GM10847 (cell line): Measurements from ENCODE around the gene PIEZO1.
A peak's percentile ranks its signal among the peaks of the same experiment; 100 is the strongest.

ENCODE experiments used
- POLR2A ChIP-seq: IDR thresholded peaks from 2 replicates; pipeline ENCODE4 v1.6.1; 2011; ENCODE audit not compliant: insufficient read length; ENCODE audit errors: extremely low read depth

Gene PIEZO1

DNA sequence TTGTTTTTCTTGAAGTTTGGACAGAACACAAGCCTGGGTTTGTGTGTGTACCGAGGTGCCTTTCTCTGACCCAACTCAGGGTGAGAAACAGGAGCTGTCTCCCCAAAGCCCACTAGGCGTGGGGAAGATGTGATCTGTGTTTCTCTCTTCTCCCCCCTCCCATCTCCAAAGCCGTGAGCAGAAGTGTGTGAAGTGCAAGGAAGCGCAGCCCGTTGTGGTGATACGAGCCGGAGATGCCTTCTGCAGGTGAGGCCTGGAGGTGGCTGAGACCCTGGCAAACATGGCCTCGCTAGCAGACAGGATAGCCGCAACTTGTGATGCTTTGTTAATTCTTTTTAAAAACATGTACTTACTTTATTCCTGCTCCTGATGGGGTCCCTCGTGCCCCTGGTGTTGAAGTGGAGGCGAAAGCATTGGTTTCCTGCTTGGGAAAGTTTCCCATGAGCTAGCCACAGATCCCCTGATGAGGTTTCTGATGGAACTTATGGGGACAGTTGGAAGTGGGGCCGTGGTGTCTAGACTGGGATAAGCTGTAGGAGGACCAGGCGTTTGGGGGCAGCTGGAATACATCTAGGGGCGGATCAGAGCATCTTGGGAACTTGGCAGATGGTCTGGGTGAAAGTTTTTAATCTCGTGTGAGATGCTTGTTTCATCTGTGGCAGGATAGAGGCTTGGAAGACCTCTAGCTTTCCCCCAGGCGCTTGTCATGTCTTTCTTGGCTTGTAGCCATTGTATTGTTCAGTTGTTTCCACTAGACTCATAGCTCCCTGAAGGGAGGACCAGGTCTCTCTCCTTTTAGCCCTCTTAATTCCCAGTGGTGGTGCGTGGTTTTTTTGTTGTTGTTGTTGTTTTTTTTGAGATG lies 77.8 kb downstream of the PIEZO1 start:
- TF ChIP-seq POLR2A = no peak

DNA sequence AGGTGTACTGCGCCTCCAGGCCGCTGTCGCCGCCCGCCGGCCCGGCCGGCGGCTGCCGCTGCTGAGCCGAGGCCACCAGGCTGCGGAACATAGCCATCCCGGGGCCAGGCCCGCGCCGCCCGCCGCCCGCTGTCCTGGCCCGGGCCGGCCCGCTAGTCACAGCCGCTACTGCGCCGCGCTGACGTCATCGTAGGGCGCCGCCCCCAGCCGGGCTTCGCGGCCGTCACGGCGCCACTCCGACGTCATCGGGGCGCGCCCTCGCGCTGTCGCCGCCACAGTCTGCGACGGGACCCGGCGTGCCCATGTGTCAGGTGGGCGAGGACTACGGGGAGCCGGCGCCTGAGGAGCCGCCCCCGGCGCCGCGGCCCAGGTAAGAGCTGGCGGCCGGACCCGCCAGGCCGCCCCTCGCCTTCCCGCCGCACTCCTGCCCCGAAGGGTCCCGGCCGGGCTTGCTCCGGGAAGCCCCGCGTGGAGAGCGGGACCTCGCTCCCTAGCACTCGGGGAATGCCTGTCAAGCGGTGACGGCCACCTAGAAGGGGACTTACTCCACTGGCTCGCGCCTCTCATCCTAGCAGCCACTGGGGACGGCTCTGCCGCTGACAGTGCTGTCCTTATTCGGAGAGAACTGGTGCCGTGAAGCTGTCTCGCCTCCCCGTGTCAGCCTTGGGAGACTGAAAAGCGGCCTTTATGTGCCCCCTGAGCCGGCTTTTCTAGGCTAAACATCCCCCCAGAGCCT lies 78.6 kb downstream of the PIEZO1 start, which contains the start of the genes CTU2 and RNF166:
TSS of gene CTU2 (plus strand) at position 275 of the 736 bp plus-strand sequence. CDS start at position 303, 28 bp downstream.
TSS of gene RNF166 (minus strand) at position 180 of the 736 bp plus-strand sequence. CDS start at position 97, 83 bp downstream.
- TF ChIP-seq POLR2A = peak; percentile 50

DNA sequence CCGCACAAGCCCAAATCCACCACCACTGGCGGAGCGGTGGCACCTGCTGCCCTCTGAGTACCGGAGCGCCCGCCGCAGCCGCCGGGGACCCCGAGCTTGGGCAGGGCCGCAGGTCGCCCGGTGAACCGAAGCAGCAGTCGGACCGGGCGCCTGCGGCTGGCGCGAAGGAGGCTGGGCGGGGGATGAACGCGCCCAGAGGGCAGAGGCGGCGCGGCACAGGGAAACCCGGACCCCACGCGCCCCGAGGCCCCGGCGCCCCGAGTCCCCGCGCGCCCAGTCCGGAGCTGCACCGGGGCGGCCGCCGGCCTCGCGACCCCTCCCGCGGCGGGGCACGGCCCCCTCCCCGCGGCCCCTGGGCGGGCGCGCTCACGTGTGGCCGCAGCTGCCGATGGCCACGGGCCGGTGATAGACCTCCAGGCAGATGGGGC lies 79.2 kb downstream of the PIEZO1 start:
- no peak for TF ChIP-seq POLR2A

DNA sequence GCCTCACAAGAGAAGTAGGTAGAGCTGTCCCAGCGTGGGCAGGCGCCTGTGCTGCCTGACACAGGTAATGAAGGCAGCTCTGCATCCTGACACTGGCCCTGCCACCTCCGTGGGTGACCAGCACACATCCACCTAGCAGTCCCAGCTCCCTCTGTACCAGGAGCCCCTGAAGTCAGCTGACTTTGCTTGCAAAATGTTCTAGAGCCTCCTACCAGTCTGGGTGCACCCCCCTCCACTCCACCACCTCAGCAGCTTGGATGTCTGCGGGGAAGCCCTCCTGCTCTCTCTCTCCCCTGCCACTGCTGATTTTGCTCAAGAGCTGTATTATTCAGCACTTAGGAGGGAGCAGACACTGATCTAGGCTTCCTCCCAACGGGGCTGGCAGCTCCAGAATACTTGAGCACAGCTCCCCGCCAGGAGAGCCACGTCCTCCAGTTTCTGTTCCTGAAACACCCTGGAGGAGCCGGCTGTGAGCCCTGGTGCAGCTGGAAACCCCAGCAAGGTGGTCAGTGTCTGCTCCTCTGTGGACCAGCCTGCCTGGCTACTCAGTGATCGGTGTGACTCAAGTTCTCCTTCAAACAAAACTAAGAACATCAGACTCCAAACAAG lies 79.8 kb downstream of the PIEZO1 start:
- no peak for TF ChIP-seq POLR2A

DNA sequence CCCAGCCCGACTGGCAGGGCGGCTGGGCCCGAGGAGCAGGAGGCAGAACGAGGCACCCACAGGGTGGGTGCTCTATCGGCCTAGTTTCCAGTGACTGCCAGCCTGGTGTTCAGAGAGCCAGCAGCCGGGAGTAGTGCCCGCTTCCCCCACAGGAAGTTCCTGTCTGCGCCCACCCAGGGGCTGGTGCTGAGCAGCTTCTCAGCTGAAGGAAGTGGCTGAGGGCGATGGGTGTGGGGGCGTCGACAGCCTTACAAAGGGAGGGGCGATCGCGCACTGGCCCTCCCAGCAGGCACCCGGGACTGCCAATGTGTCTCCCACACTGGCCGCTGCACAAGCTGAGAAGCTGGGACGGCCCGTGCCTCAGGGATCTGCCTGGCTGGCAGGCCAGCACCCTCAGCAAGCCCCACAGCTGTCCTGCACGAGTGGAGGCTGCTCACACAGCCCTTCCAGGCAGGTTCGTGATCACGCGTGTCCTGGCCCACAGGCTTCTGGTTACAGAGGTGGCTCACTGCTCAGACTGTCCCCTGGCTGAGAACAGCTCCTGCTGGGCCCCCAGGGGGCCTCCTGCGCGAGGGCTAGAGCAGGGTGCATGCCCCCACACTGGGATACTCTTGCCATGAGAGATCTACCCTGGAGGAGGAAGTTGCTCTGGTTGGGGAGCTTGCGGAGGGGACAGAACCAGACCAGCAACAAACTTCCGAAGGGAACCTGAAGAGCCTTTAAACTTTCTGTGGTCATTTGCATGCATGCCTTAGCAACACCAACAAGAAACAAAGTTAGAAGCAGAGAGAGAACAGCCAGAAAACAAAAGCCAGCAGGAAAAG lies 81.3 kb downstream of the PIEZO1 start:
- no peak for TF ChIP-seq POLR2A

- TF ChIP-seq POLR2A = no peak
Observed at GRCh38 chr16:88702371-88703210, 82.4 kb downstream of the PIEZO1 start.

DNA sequence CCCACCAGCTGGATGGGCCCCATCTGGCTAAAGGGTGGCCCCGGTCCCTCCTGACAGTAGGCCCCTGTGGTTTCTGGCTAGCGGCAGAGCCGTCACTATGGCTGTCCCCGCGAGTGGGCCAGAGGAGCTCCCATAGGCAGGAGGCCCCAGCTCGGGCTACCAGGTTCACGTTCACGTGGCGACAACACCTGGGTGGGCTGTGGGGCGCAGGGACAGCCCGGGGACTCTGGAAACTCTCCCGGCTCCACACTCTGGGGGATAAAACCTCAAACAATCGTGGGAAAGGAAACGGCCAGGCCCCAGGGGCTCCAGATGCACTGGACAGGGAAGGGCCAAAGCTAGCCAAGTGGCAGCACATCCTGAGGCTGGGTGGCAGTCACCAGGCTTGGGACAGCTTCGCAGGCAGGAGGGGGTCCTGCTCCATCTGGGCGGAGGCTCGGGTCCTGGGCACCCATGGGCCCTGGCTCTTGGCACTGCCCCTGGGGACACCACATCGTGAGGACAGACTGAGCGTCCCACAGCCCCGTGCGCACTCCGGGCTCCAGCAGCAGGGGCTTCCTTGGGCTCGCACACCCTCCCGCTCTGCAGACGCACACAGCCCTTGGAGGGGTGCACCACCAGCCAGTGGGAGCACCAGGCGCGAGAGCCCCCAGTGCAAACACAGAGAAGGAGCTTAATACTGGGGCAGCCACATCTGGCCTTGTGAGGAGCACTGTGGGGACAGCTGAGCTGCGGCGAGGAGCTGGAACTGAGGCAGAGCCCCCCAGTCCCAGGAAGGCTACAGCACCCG lies 83.2 kb downstream of the PIEZO1 start:
- no peak for TF ChIP-seq POLR2A

- TF ChIP-seq POLR2A = no peak
Observed at GRCh38 chr16:88700636-88701482, 84.2 kb downstream of the PIEZO1 start.

DNA sequence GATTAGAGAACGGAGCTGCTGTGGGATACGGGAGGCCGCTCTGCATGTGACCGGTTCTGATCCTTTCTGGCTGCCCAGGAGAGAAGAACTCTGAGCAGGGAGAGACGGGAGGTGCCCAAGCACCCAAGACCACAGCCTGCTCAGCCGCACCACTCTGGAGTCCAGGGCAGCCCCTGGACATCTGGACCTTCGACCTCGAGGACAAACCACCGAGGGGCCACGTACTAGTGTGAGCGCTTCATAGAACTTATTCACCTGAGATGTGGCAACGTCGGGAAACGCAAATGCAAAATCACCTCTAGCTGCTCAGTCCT lies 84.7 kb downstream of the PIEZO1 start:
- no peak for TF ChIP-seq POLR2A

DNA sequence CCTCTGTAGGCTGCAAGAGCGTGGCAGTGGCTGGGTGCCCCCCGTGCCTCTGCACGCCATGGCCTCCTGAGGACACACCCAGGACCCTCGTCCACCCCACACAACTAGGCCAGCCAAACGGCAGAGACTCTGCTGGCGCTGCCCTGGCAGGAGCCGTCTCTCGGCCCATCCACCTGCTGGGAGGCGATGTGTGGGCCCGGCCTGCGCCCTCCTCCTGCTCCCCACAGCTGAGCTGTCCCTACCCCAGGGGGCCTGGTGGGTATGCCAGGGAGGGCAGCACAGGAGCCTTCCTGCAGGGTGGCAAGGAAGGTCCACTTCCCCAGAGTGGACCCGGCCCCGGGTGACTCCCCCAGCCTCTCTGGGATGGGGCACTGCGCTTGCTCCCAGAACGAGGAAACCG lies 85.8 kb downstream of the PIEZO1 start:
- TF ChIP-seq POLR2A = no peak

GRCh38 chr16:88698646-88699045 lies 86.4 kb downstream of the PIEZO1 start:
- no peak for TF ChIP-seq POLR2A

GRCh38 chr16:88697831-88698615 lies 87.0 kb downstream of the PIEZO1 start:
- no peak for TF ChIP-seq POLR2A
